Lower leg skin (tissue), 4 donors: ENCODE measurements around the gene CHST12. TPM values are rescaled to one million over a fixed set of nuclear protein-coding genes. Genes with fewer than 3 reads are reported as not detected.

ENCODE experiments used
- DNase-seq, 2 donors: peaks; one replicate each; pipeline ENCODE4 v3.0.0-alpha.2; 2019; ENCODE audit warnings: low spot score in 2 of 2
- H3K4me3 ChIP-seq: fragments of 200-600 bp; sonication (generic); 2 replicates; pipeline ENCODE4 v1.5.1; 2017; ENCODE audit warnings: mild to moderate bottlenecking, low read depth; ENCODE audit not compliant: poor library complexity, severe bottlenecking
- POLR2A ChIP-seq, 2 donors: fragments of 450-650 bp; IDR thresholded peaks; one replicate each; pipeline ENCODE4 v1.6.1; 2016 to 2017; ENCODE audit warnings: antibody characterized with exemption in 2 of 2, mild to moderate bottlenecking in 1 of 2, moderate library complexity in 1 of 2
- WGBS, 2 donors: methylation state at CpG; one replicate each; pipeline ENCODE4 v1.1.5; 2018; 5-methylcytosine and 5-hydroxymethylcytosine counted together
- intact Hi-C: fragments of 100-400 bp; cut with DNase I; formaldehyde crosslinking; loops from one replicate; pipeline ENCODE4 v1.15.0; 2023; ENCODE audit warnings: low total_unique reads
- total RNA-seq, 4 donors: library from RNA; depleted of rRNA; stranded (reverse); fragments of >200 nt; gene quantifications; one replicate each; pipeline ENCODE4 v1.1.0, GENCODE V29; 2016
- TF ChIP-seq, protein P1 (sequence below), 3 donors: fragments of 450-650 bp; IDR thresholded peaks; one replicate each; pipeline ENCODE4 v1.5.1; 2016; ENCODE audit warnings: antibody characterized with exemption in 3 of 3, mild to moderate bottlenecking in 3 of 3, moderate library complexity in 2 of 3

CHST12 gene
- total RNA-seq, 4 donors from 2014 or later = 23.7 to 34.3 (median 26.8) TPM

DNA sequence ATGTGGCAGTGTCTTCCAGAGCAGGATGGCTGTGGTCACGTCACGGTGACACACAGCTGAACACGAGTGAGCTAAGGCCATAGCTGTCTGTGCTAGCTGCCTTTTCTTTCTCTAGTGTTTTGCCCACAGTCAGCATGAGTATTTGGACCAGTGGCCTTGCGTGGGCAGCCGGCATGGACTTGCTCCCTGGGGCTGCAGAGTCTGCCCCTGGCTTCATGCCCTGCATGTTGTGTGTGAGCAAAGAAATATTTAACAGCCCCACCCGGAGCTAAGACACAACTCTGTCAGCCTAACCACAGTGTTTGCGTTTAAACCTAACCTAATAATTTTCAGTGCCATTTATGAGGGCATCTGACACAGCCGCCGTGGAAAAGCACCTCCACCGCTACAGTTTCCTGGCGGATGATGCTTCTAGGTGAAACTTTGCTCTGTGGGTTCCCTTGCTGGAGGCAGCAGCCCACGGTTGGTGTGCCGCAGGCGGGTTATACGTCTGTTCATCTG is 14.6 kb downstream of the CHST12 start:
- DNase-seq = no peak
- no peak overlapping the region for H3K4me3 ChIP-seq
- intact Hi-C loops = no loop called here

DNA sequence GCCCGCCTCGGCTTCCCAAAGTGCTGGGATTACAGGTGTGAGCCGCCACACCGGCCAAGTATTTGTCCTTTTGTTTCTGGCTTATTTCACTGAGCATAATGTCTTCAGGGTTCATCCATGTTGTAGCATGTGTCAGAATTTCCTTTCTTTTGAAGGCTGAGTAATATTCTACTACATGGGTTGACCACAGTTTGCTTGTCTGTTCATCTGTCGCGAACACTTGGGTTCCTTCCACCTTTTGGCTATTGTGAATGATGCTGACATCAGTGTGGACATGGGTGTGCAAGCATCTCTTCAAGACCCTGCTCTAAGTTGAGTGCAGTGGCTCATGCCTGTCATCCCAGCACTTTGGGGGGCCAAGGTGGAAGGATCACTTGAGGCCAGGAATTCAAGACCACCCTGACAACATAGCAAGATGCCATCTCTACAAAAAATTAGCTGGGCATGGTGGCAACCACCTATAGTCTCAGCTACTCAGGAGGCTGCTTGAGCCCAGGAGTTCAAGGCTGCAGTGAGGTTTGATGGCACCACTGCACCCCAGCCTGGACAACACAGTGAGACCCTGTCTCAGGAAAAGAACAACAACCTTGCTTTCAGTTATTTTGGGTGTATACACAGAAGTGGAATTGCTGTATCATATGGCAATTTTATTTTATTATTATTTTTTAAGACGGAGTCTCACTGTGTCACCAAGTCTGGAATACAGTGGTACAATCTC is 17.0 kb downstream of the CHST12 start:
- intact Hi-C loops = no loop called here
- TF ChIP-seq, protein P1, sequence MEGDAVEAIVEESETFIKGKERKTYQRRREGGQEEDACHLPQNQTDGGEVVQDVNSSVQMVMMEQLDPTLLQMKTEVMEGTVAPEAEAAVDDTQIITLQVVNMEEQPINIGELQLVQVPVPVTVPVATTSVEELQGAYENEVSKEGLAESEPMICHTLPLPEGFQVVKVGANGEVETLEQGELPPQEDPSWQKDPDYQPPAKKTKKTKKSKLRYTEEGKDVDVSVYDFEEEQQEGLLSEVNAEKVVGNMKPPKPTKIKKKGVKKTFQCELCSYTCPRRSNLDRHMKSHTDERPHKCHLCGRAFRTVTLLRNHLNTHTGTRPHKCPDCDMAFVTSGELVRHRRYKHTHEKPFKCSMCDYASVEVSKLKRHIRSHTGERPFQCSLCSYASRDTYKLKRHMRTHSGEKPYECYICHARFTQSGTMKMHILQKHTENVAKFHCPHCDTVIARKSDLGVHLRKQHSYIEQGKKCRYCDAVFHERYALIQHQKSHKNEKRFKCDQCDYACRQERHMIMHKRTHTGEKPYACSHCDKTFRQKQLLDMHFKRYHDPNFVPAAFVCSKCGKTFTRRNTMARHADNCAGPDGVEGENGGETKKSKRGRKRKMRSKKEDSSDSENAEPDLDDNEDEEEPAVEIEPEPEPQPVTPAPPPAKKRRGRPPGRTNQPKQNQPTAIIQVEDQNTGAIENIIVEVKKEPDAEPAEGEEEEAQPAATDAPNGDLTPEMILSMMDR (IDR thresholded peaks at IDR 0.05) = no peak
- no peak for TF ChIP-seq POLR2A (IDR thresholded peaks at IDR 0.05)
- DNase-seq = no peak
- H3K4me3 ChIP-seq = no peak overlapping the region
- 92 to 96% methylated on average over 7 of the region's 7 CpGs for WGBS, 2 donors

More for the DNA sequence above, 14.6 kb downstream of the CHST12 start:
- no peak for TF ChIP-seq POLR2A (IDR thresholded peaks at IDR 0.05)
- TF ChIP-seq, protein P1 (IDR thresholded peaks at IDR 0.05) = no peak
- 55 to 56% methylated on average over 15 of the region's 15 CpGs for WGBS, 2 donors

DNA sequence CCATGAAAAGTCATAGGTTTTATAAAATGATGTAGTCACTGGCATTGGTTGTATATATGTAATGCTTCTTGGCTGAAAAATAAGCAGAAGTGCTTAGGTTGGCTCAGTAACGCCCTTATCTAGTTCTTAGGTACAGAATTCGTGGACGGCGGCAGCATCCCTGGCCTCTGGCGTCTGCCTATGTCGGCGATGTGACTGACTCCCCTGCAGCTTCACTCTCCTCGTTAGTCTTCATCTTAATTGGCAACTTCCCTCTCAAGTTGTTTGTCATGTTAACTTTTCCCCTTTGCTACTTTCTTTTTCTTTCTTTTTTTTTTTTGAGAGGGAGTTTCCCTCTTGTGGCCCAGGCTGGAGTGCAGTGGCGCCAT is 18.5 kb downstream of the CHST12 start:
- WGBS, 2 donors = 89 to 94% methylated on average over 9 of the region's 9 CpGs
- intact Hi-C loops = no loop called here
- no peak for DNase-seq
- TF ChIP-seq, protein P1 (IDR thresholded peaks at IDR 0.05) = no peak
- no peak for TF ChIP-seq POLR2A (IDR thresholded peaks at IDR 0.05)
- no peak overlapping the region for H3K4me3 ChIP-seq

DNA sequence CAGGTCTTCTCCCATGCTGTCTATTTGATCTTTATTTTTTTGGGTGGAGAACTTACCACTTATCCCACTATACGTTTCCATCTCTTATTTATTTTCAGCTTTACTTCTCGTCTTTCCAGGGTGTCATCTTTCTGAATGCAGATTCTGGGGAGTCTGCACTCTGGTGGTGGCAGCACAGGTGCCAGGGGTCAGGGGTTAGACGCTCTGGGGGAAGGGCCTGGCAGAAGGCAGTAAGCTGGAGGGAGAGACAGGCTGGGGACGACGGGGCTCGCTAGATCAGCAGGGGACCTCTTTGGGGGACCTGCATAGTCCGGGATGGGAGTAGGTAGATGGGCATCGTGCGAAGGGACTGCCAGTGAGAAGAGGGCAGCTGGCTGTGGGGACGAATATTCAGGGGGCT is 22.3 kb downstream of the CHST12 start:
- H3K4me3 ChIP-seq = no peak overlapping the region
- TF ChIP-seq POLR2A (IDR thresholded peaks at IDR 0.05) = no peak
- TF ChIP-seq, protein P1 (IDR thresholded peaks at IDR 0.05) = no peak
- no peak for DNase-seq
- intact Hi-C loops = no loop called here
- WGBS, 2 donors = 89 to 90% methylated on average over 10 of the region's 10 CpGs

DNA sequence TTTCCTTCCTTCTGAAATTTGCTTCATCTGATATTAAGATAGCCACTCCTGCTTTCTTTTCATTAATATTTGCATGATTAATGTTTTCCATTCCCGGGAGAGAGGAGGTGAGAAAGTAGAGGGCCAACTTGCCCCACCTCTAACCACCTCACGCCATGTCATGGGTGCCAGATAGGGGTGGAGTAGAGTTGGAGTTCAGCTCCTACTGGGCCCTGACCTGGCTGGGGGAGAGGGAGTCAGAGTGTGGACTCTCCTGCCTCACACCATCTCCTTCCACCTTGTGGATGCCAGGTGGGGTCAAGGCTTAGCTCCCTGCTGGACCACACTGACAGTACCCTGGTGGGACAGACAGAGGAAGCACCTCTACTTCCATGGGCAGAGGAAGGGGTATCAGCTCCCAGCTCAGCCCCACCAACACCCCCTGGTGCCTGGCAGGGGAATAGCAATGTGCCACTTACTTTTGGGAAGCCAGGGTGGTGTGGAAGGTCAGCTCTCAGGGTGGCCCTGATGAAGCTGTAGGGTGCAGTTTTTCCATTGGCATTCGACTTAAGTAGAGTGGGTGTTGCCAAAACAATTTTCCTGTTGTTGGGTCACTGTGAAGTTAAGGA is 28.0 kb downstream of the CHST12 start:
- DNase-seq = no peak
- H3K4me3 ChIP-seq = no peak overlapping the region
- intact Hi-C loops = no loop called here
- TF ChIP-seq, protein P1 (IDR thresholded peaks at IDR 0.05) = no peak
- WGBS, 2 donors = 69 to 71% methylated on average over 3 of the region's 3 CpGs
